SJCRH30 (cell line): Measurements from ENCODE around the gene NOP16. TPM values are rescaled to one million over a fixed set of nuclear protein-coding genes. Genes with fewer than 3 reads are reported as not detected.
A peak's percentile ranks its signal among the peaks of the same experiment; 100 is the strongest.

Experiments used
- DNase-seq, 2 experiments: peaks; one replicate each; pipeline ENCODE4 v3.0.0-alpha.2; 2015 to 2020
- H3K27ac ChIP-seq: fragments of 250-450 bp; sonication (Bioruptor Pico); 2 replicates; pipeline ENCODE4 v1.5.1; 2020; ENCODE audit warnings: mild to moderate bottlenecking, moderate library complexity
- H3K27me3 ChIP-seq: fragments of 250-450 bp; sonication (Bioruptor Pico); 2 replicates; pipeline ENCODE4 v1.5.1; 2020; ENCODE audit warnings: mild to moderate bottlenecking, moderate library complexity
- H3K36me3 ChIP-seq: fragments of 250-450 bp; sonication (Bioruptor Pico); 2 replicates; pipeline ENCODE4 v1.5.1; 2020; ENCODE audit warnings: mild to moderate bottlenecking, moderate library complexity
- H3K4me1 ChIP-seq: fragments of 250-450 bp; sonication (Bioruptor Pico); 2 replicates; pipeline ENCODE4 v1.5.1; 2020; ENCODE audit warnings: mild to moderate bottlenecking, moderate library complexity
- H3K4me3 ChIP-seq: fragments of 250-450 bp; sonication (Bioruptor Pico); 2 replicates; pipeline ENCODE4 v1.5.1; 2020; ENCODE audit warnings: mild to moderate bottlenecking, moderate library complexity
- H3K9me3 ChIP-seq: fragments of 250-450 bp; sonication (Bioruptor Pico); replicated peaks from 2 replicates; pipeline ENCODE4 v1.5.1; 2020; ENCODE audit warnings: mild to moderate bottlenecking, moderate library complexity
- total RNA-seq: library from RNA; depleted of rRNA; stranded (reverse); fragments of >200 nt; shearing (Covaris generic); gene quantifications from 2 replicates; pipeline ENCODE4 v1.2.3, GENCODE V29; 2014

NOP16 gene
- total RNA-seq, 1 experiment from 2014 or later: 52.9 TPM

GRCh38 chr5:176384991-176385390, 3.4 kb downstream of the NOP16 start:
- no peak for DNase-seq
- Histone ChIP-seq H3K27ac (no peak overlapping the region), H3K4me1 (0 out of 2 replicates have a peak, but pooled peaks cover 3% of the 10 kb centered on the region), H3K27me3 (no peaks in the 10 kb centered on the region), H3K9me3 (no peaks in the 10 kb centered on the region), H3K4me3 (no peak overlapping the region), H3K36me3 (peaks cover 52% of the 10 kb centered on the region)

- DNase-seq: no peak
- Histone ChIP-seq H3K27me3 (no peaks in the 10 kb centered on the region), H3K9me3 (no peaks in the 10 kb centered on the region), H3K36me3 (peaks cover 52% of the 10 kb centered on the region), H3K4me3 (no peak overlapping the region), H3K27ac (no peak overlapping the region), H3K4me1 (0 out of 2 replicates have a peak, but pooled peaks cover 3% of the 10 kb centered on the region)
Observed at GRCh38 chr5:176384366-176384930, 4.0 kb downstream of the NOP16 start.

- Histone ChIP-seq H3K27ac (no peak overlapping the region), H3K4me3 (no peak overlapping the region), H3K4me1 (0 out of 2 replicates have a peak, but pooled peaks cover 3% of the 10 kb centered on the region), H3K36me3 (peaks cover 52% of the 10 kb centered on the region), H3K9me3 (no peaks in the 10 kb centered on the region), H3K27me3 (no peaks in the 10 kb centered on the region)
- DNase-seq: no peak
Observed at GRCh38 chr5:176383961-176384360, 4.4 kb downstream of the NOP16 start.

GRCh38 chr5:176383248-176383905, 5.0 kb downstream of the NOP16 start:
- Histone ChIP-seq H3K9me3 (no peaks in the 10 kb centered on the region), H3K27me3 (no peaks in the 10 kb centered on the region), H3K27ac (no peak overlapping the region), H3K4me3 (no peak overlapping the region), H3K36me3 (peaks cover 52% of the 10 kb centered on the region), H3K4me1 (0 out of 2 replicates have a peak, but pooled peaks cover 3% of the 10 kb centered on the region)
- DNase-seq: no peak

GRCh38 chr5:176382721-176383120, 5.7 kb downstream of the NOP16 start:
- no peak overlapping the region for H3K4me3 ChIP-seq
- no peaks in the 10 kb centered on the region for H3K9me3 ChIP-seq
- no peak for DNase-seq
- H3K27me3 ChIP-seq: no peaks in the 10 kb centered on the region
- 0 out of 2 replicates have a peak, but pooled peaks cover 3% of the 10 kb centered on the region for H3K4me1 ChIP-seq
- no peak overlapping the region for H3K27ac ChIP-seq
- peaks cover 52% of the 10 kb centered on the region for H3K36me3 ChIP-seq

GRCh38 chr5:176381979-176382378, 6.4 kb downstream of the NOP16 start:
- Histone ChIP-seq H3K9me3 (no peaks in the 10 kb centered on the region), H3K27me3 (no peaks in the 10 kb centered on the region), H3K4me1 (no peaks in the 10 kb centered on the region), H3K36me3 (peaks cover 52% of the 10 kb centered on the region), H3K27ac (no peak overlapping the region), H3K4me3 (no peak overlapping the region)
- no peak for DNase-seq

- peaks cover 49% of the 10 kb centered on the region for H3K36me3 ChIP-seq
- DNase-seq: no peak
Observed at GRCh38 chr5:176381423-176381822, 7.0 kb downstream of the NOP16 start.

GRCh38 chr5:176379881-176380280, 8.5 kb downstream of the NOP16 start:
- Histone ChIP-seq H3K4me3 (no peak overlapping the region), H3K4me1 (no peaks in the 10 kb centered on the region), H3K27me3 (no peaks in the 10 kb centered on the region), H3K36me3 (peaks cover 36% of the 10 kb centered on the region), H3K9me3 (no peaks in the 10 kb centered on the region), H3K27ac (no peak overlapping the region)
- no peak for DNase-seq

More at GRCh38 chr5:176381423-176381822, 7.0 kb downstream of the NOP16 start:
- H3K9me3 ChIP-seq: no peaks in the 10 kb centered on the region
- H3K27ac ChIP-seq: no peak overlapping the region
- no peak overlapping the region for H3K4me3 ChIP-seq
- H3K27me3 ChIP-seq: no peaks in the 10 kb centered on the region
- no peaks in the 10 kb centered on the region for H3K4me1 ChIP-seq

- no peak for DNase-seq
- Histone ChIP-seq H3K9me3 (no peaks in the 10 kb centered on the region), H3K36me3 (no peaks in the 10 kb centered on the region), H3K27ac (no peak overlapping the region), H3K4me1 (no peaks in the 10 kb centered on the region), H3K4me3 (no peak overlapping the region), H3K27me3 (no peaks in the 10 kb centered on the region)
Observed at GRCh38 chr5:176373100-176373818, 15.1 kb downstream of the NOP16 start.

- DNase-seq: no peak
- no peaks in the 10 kb centered on the region for H3K27me3 ChIP-seq
Observed at GRCh38 chr5:176371621-176372539, 16.5 kb downstream of the NOP16 start.

GRCh38 chr5:176369934-176370711, 18.3 kb downstream of the NOP16 start:
- DNase-seq: no peak
- H3K36me3 ChIP-seq: no peaks in the 10 kb centered on the region
- H3K4me1 ChIP-seq: no peaks in the 10 kb centered on the region
- H3K27ac ChIP-seq: no peak overlapping the region
- H3K27me3 ChIP-seq: no peaks in the 10 kb centered on the region
- no peaks in the 10 kb centered on the region for H3K9me3 ChIP-seq
- H3K4me3 ChIP-seq: no peak overlapping the region

More at GRCh38 chr5:176371621-176372539, 16.5 kb downstream of the NOP16 start:
- H3K9me3 ChIP-seq: no peaks in the 10 kb centered on the region
- no peak overlapping the region for H3K27ac ChIP-seq
- H3K36me3 ChIP-seq: no peaks in the 10 kb centered on the region
- H3K4me3 ChIP-seq: no peak overlapping the region
- no peaks in the 10 kb centered on the region for H3K4me1 ChIP-seq

- H3K9me3 ChIP-seq: no peaks in the 10 kb centered on the region
- H3K4me1 ChIP-seq: no peaks in the 10 kb centered on the region
- DNase-seq: no peak
- no peak overlapping the region for H3K4me3 ChIP-seq
- no peaks in the 10 kb centered on the region for H3K36me3 ChIP-seq
- no peaks in the 10 kb centered on the region for H3K27me3 ChIP-seq
- H3K27ac ChIP-seq: no peak overlapping the region
Observed at GRCh38 chr5:176368726-176369125, 19.7 kb downstream of the NOP16 start.

- no peaks in the 10 kb centered on the region for H3K27me3 ChIP-seq
- no peaks in the 10 kb centered on the region; the same call in 1 of the 2 replicates for H3K4me1 ChIP-seq
- H3K36me3 ChIP-seq: no peaks in the 10 kb centered on the region
- H3K27ac ChIP-seq: no peak overlapping the region; the same call in 1 of the 2 replicates
- DNase-seq: no peak
- no peaks in the 10 kb centered on the region for H3K9me3 ChIP-seq
- peak overlapping the region; percentile 69 for H3K4me3 ChIP-seq
Observed at GRCh38 chr5:176366232-176366894, 22.0 kb downstream of the NOP16 start.
